ENCODE measurements around the gene LRRC27. TPM values are rescaled to one million over a fixed set of nuclear protein-coding genes. Genes with fewer than 3 reads are reported as not detected.

The LRRC27 gene
- total RNA-seq, 1 donor, result 13.4 TPM

GRCh38 chr10:132381741-132382140 lies 49.7 kb downstream of the LRRC27 start:
- Histone ChIP-seq H3K4me2 (ENCODE audit: insufficient read depth, low read length) (no peak overlapping the region), H3K9me3 (ENCODE audit: low read depth, low read length) (no peaks in the 10 kb centered on the region), H3K79me2 (ENCODE audit: insufficient read depth, low read length) (no peaks in the 10 kb centered on the region), H3K4me1 (ENCODE audit: insufficient read depth, low read length) (no peaks in the 10 kb centered on the region), H3K36me3 (ENCODE audit: insufficient read depth, low read length) (no peaks in the 10 kb centered on the region), H3K4me3 (ENCODE audit: insufficient read depth, low read length) (no peak overlapping the region), H4K20me1 (ENCODE audit: insufficient read depth, low read length) (no peaks in the 10 kb centered on the region), H3K27ac (ENCODE audit: low read depth, low read length) (no peak overlapping the region), H2AFZ (ENCODE audit: low read length) (no peak overlapping the region), H3K27me3 (ENCODE audit: insufficient read depth, low read length) (no peaks in the 10 kb centered on the region)
- TF ChIP-seq CTCF (IDR thresholded peaks at IDR 0.05; ENCODE audit: extremely low read depth, low read depth, low read length), result no peak
- DNase-seq (ENCODE audit: insufficient read length, low spot score, missing footprints), result no peak

GRCh38 chr10:132382231-132382922 lies 50.4 kb downstream of the LRRC27 start:
- no peaks in the 10 kb centered on the region for H4K20me1 ChIP-seq (ENCODE audit: insufficient read depth, low read length)
- no peak overlapping the region for H3K4me2 ChIP-seq (ENCODE audit: insufficient read depth, low read length)
- no peaks in the 10 kb centered on the region for H3K36me3 ChIP-seq (ENCODE audit: insufficient read depth, low read length)
- no peak for TF ChIP-seq CTCF (IDR thresholded peaks at IDR 0.05; ENCODE audit: extremely low read depth, low read depth, low read length)
- no peaks in the 10 kb centered on the region for H3K4me1 ChIP-seq (ENCODE audit: insufficient read depth, low read length)
- no peaks in the 10 kb centered on the region for H3K27me3 ChIP-seq (ENCODE audit: insufficient read depth, low read length)
- no peak overlapping the region for H3K27ac ChIP-seq (ENCODE audit: low read depth, low read length)
- no peaks in the 10 kb centered on the region for H3K9me3 ChIP-seq (ENCODE audit: low read depth, low read length)
- DNase-seq (ENCODE audit: insufficient read length, low spot score, missing footprints), result peak; percentile 15
- H3K79me2 ChIP-seq (ENCODE audit: insufficient read depth, low read length), result no peaks in the 10 kb centered on the region
- H2AFZ ChIP-seq (ENCODE audit: low read length), result no peak overlapping the region
- H3K4me3 ChIP-seq (ENCODE audit: insufficient read depth, low read length), result no peak overlapping the region

GRCh38 chr10:132383101-132383500 lies 51.1 kb downstream of the LRRC27 start:
- peak; percentile 50 for DNase-seq (ENCODE audit: insufficient read length, low spot score, missing footprints)
- Histone ChIP-seq H3K27ac (ENCODE audit: low read depth, low read length) (no peak overlapping the region), H2AFZ (ENCODE audit: low read length) (no peak overlapping the region), H3K4me1 (ENCODE audit: insufficient read depth, low read length) (no peaks in the 10 kb centered on the region), H3K27me3 (ENCODE audit: insufficient read depth, low read length) (no peaks in the 10 kb centered on the region), H4K20me1 (ENCODE audit: insufficient read depth, low read length) (no peaks in the 10 kb centered on the region), H3K36me3 (ENCODE audit: insufficient read depth, low read length) (no peaks in the 10 kb centered on the region), H3K4me3 (ENCODE audit: insufficient read depth, low read length) (no peak overlapping the region), H3K4me2 (ENCODE audit: insufficient read depth, low read length) (no peak overlapping the region), H3K9me3 (ENCODE audit: low read depth, low read length) (no peaks in the 10 kb centered on the region), H3K79me2 (ENCODE audit: insufficient read depth, low read length) (no peaks in the 10 kb centered on the region)
- TF ChIP-seq CTCF (IDR thresholded peaks at IDR 0.05; ENCODE audit: extremely low read depth, low read depth, low read length), result no peak

GRCh38 chr10:132383751-132384196 lies 51.8 kb downstream of the LRRC27 start:
- TF ChIP-seq CTCF (IDR thresholded peaks at IDR 0.05; ENCODE audit: extremely low read depth, low read depth, low read length), result no peak
- no peaks in the 10 kb centered on the region for H3K4me1 ChIP-seq (ENCODE audit: insufficient read depth, low read length)
- H3K27me3 ChIP-seq (ENCODE audit: insufficient read depth, low read length), result no peaks in the 10 kb centered on the region
- no peaks in the 10 kb centered on the region for H3K9me3 ChIP-seq (ENCODE audit: low read depth, low read length)
- H3K4me2 ChIP-seq (ENCODE audit: insufficient read depth, low read length), result no peak overlapping the region
- H2AFZ ChIP-seq (ENCODE audit: low read length), result no peak overlapping the region
- no peak overlapping the region for H3K27ac ChIP-seq (ENCODE audit: low read depth, low read length)
- no peaks in the 10 kb centered on the region for H3K79me2 ChIP-seq (ENCODE audit: insufficient read depth, low read length)
- H3K4me3 ChIP-seq (ENCODE audit: insufficient read depth, low read length), result no peak overlapping the region
- no peaks in the 10 kb centered on the region for H3K36me3 ChIP-seq (ENCODE audit: insufficient read depth, low read length)
- no peaks in the 10 kb centered on the region for H4K20me1 ChIP-seq (ENCODE audit: insufficient read depth, low read length)
- peak; percentile 73 for DNase-seq (ENCODE audit: insufficient read length, low spot score, missing footprints)

Data from osteoblast (primary cell).